ENCODE measurements around the gene MTERF2.

GRCh38 chr12:107019546-107019945 lies 32.6 kb upstream of the MTERF2 start:
- no peak for TF ChIP-seq YY1 (IDR thresholded peaks at IDR 0.05; ENCODE audit: low read depth)
- no peak for TF ChIP-seq EP300 (IDR thresholded peaks at IDR 0.05; ENCODE audit: borderline replicate concordance)
- TF ChIP-seq, protein P1, sequence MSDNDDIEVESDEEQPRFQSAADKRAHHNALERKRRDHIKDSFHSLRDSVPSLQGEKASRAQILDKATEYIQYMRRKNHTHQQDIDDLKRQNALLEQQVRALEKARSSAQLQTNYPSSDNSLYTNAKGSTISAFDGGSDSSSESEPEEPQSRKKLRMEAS (IDR thresholded peaks at IDR 0.05): no peak
- TF ChIP-seq RAD21 (IDR thresholded peaks at IDR 0.05; ENCODE audit: low read depth): no peak
- TF ChIP-seq, protein P2, sequence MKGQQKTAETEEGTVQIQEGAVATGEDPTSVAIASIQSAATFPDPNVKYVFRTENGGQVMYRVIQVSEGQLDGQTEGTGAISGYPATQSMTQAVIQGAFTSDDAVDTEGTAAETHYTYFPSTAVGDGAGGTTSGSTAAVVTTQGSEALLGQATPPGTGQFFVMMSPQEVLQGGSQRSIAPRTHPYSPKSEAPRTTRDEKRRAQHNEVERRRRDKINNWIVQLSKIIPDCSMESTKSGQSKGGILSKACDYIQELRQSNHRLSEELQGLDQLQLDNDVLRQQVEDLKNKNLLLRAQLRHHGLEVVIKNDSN (IDR thresholded peaks at IDR 0.05): no peak
- TF ChIP-seq CEBPB (IDR thresholded peaks at IDR 0.05): no peak
- no peak for TF ChIP-seq FOXM1 (IDR thresholded peaks at IDR 0.05; ENCODE audit: borderline replicate concordance, low read depth)

Data from Ishikawa (cell line).